GM12891 (cell line): Measurements from ENCODE around the gene KRTAP21-2.

Source experiments
- POLR2A ChIP-seq: IDR thresholded peaks from 2 replicates; pipeline ENCODE4 v1.6.1; 2011; ENCODE audit warnings: low read depth, low read length, control low read depth
- POLR2AphosphoS5 ChIP-seq: IDR thresholded peaks from 2 replicates; pipeline ENCODE4 v1.6.1; 2011; ENCODE audit warnings: low read depth, low read length, control low read depth
- TAF1 ChIP-seq: IDR thresholded peaks from 2 replicates; pipeline ENCODE4 v1.6.1; 2011; ENCODE audit warnings: low read depth, low read length, control low read depth

- TF ChIP-seq POLR2A (no peak), POLR2AphosphoS5 (no peak), TAF1 (no peak)
Observed at GRCh38 chr21:30758306-30758705, 11.2 kb upstream of the KRTAP21-2 start.
